ENCODE results near the gene ATP2B1.
A peak's percentile ranks its signal among the peaks of the same experiment; 100 is the strongest.
"Not testable (repeated sequence)": the region's sequence is repeated elsewhere in the genome, so short reads cannot be mapped to it uniquely, and the experiment has no call there.

The ATP2B1 gene

GRCh38 chr12:89712706-89713105, 4.1 kb upstream of the ATP2B1 start:
- DNase-seq (ENCODE audit: low read depth) = no peak

GRCh38 chr12:89710873-89711750, 2.5 kb upstream of the ATP2B1 start:
- peak; percentile 54 for DNase-seq (ENCODE audit: low read depth)

- DNase-seq (ENCODE audit: low read depth) = peak; percentile 65
Observed at GRCh38 chr12:89709995-89710872, 1.6 kb upstream of the ATP2B1 start.

- peak; percentile 99 for DNase-seq (ENCODE audit: low read depth)
Observed at GRCh38 chr12:89709157-89709994, 738 bp upstream of the ATP2B1 start.

GRCh38 chr12:89707703-89708564, 704 bp downstream of the ATP2B1 start:
- peak; percentile 45 for DNase-seq (ENCODE audit: low read depth)

GRCh38 chr12:89706986-89707702, 1.5 kb downstream of the ATP2B1 start:
- peak; percentile 52 for DNase-seq (ENCODE audit: low read depth)

- DNase-seq (ENCODE audit: low read depth) = peak; percentile 30
Observed at GRCh38 chr12:89706551-89706950, 2.1 kb downstream of the ATP2B1 start.

- DNase-seq (ENCODE audit: low read depth) = no peak
Observed at GRCh38 chr12:89704457-89704856, 4.2 kb downstream of the ATP2B1 start.

- no peak for DNase-seq (ENCODE audit: low read depth)
Observed at GRCh38 chr12:89703768-89704167, 4.9 kb downstream of the ATP2B1 start.

GRCh38 chr12:89702503-89702902, 6.1 kb downstream of the ATP2B1 start:
- DNase-seq (ENCODE audit: low read depth) = no peak

- DNase-seq (ENCODE audit: low read depth) = no peak
Observed at GRCh38 chr12:89701606-89702206, 6.9 kb downstream of the ATP2B1 start.

- DNase-seq (ENCODE audit: low read depth) = peak; percentile 19
Observed at GRCh38 chr12:89700191-89700810, 8.3 kb downstream of the ATP2B1 start.

- no peak for DNase-seq (ENCODE audit: low read depth)
Observed at GRCh38 chr12:89698607-89699006, 10.0 kb downstream of the ATP2B1 start.

GRCh38 chr12:89697728-89698127, 10.9 kb downstream of the ATP2B1 start:
- not testable (repeated sequence) for DNase-seq (ENCODE audit: low read depth)

- no peak for DNase-seq (ENCODE audit: low read depth)
Observed at GRCh38 chr12:89697296-89697695, 11.3 kb downstream of the ATP2B1 start.

- no peak for DNase-seq (ENCODE audit: low read depth)
Observed at GRCh38 chr12:89695830-89696229, 12.8 kb downstream of the ATP2B1 start.

GRCh38 chr12:89695100-89695499, 13.5 kb downstream of the ATP2B1 start:
- peak; percentile 65 for DNase-seq (ENCODE audit: low read depth)

- DNase-seq (ENCODE audit: low read depth) = no peak
Observed at GRCh38 chr12:89694542-89694941, 14.1 kb downstream of the ATP2B1 start.

GRCh38 chr12:89693639-89694202, 14.9 kb downstream of the ATP2B1 start:
- no peak for DNase-seq (ENCODE audit: low read depth)
